ENCODE data around the gene PLXDC2. TPM values are rescaled to one million over a fixed set of nuclear protein-coding genes. Genes with fewer than 3 reads are reported as not detected.

Gene PLXDC2
- polyA plus RNA-seq, 2 of the 4 experiments (the other 2 are of a cell fraction): 0.08 to 0.09 TPM

- no peaks in the 10 kb centered on the region; the same call in 2 of the 3 replicates for H3K9me3 ChIP-seq
- no peak overlapping the region for H3K4me3 ChIP-seq
- ChIA-PET CTCF (interaction anchor here (0.9 kb wide), 1 partner anchor 12 kb away, joined by 3 read pairs; no protein-coding TSS in a partner anchor), POLR2A (no interaction called here)
- WGBS (ENCODE audit: missing lambda C conversion rate): 12% methylated on average over 2 of the region's 2 CpGs
- no peak overlapping the region for H3K27ac ChIP-seq
- no peaks in the 10 kb centered on the region for H3K4me1 ChIP-seq
- DNase-seq (ENCODE audit: low read depth in 1 of 2, low spot score in 1 of 2) (no peak), FAIRE-seq (no peak), ATAC-seq (no peak)
- H3K4me2 ChIP-seq: no peak overlapping the region
- TF ChIP-seq EHF (CRISPR knock-in tag; IDR thresholded peaks at IDR 0.05): no peak
- no peak for TF ChIP-seq SREBF2 (IDR thresholded peaks at IDR 0.05)
- no peak for TF ChIP-seq MAZ (IDR thresholded peaks at IDR 0.05; ENCODE audit: borderline replicate concordance, low read depth, low read length)
- no peak for TF ChIP-seq CHD2 (IDR thresholded peaks at IDR 0.05; ENCODE audit: low read length, partially characterized antibody)
- no peak for TF ChIP-seq CEBPB (IDR thresholded peaks at IDR 0.05)
- no peak for TF ChIP-seq MYC (IDR thresholded peaks at IDR 0.05; ENCODE audit: borderline replicate concordance, low read length)
- no peak for TF ChIP-seq REST (IDR thresholded peaks at IDR 0.05)
- TF ChIP-seq PHF8 (IDR thresholded peaks at IDR 0.05; ENCODE audit: borderline replicate concordance, low read depth): no peak
- no peak for TF ChIP-seq HOXB13 (CRISPR knock-in tag; IDR thresholded peaks at IDR 0.05; ENCODE audit: low read depth)
- TF ChIP-seq BCL3 (IDR thresholded peaks at IDR 0.05): no peak
Observed at GRCh38 chr10:20302033-20302432, 485.8 kb downstream of the PLXDC2 start.

GRCh38 chr10:20303453-20304152 is 487.4 kb downstream of the PLXDC2 start:
- ChIA-PET POLR2A (no interaction called here), CTCF (no interaction called here)
- Histone ChIP-seq H3K4me3 (no peak overlapping the region), H3K27ac (no peak overlapping the region), H3K4me1 (no peaks in the 10 kb centered on the region), H3K4me2 (no peak overlapping the region), H3K9me3 (no peaks in the 10 kb centered on the region)
- no peak for ATAC-seq
- no peak for DNase-seq (ENCODE audit: low read depth in 1 of 2, low spot score in 1 of 2)
- TF ChIP-seq ZNF302 (CRISPR knock-in tag; IDR thresholded peaks at IDR 0.05) (no peak), CEBPB (IDR thresholded peaks at IDR 0.05) (no peak), RNF2 (IDR thresholded peaks at IDR 0.05; ENCODE audit: borderline replicate concordance, low read depth) (no peak), FOSB (CRISPR knock-in tag; IDR thresholded peaks at IDR 0.05) (no peak), POLR2AphosphoS2 (conservative IDR thresholded peaks at IDR 0.05; ENCODE audit: low read length) (no peak), SREBF2 (IDR thresholded peaks at IDR 0.05) (no peak), EP300 (IDR thresholded peaks at IDR 0.05) (no peak), RARB (CRISPR knock-in tag; IDR thresholded peaks at IDR 0.05) (no peak), EHF (CRISPR knock-in tag; IDR thresholded peaks at IDR 0.05) (no peak), ESRRA (IDR thresholded peaks at IDR 0.05; ENCODE audit: borderline replicate concordance, low read length) (no peak), NFE2L2 (conservative IDR thresholded peaks at IDR 0.05; ENCODE audit: low read length) (no peak), GATA3 (IDR thresholded peaks at IDR 0.05; ENCODE audit: borderline replicate concordance) (no peak), CBX2 (IDR thresholded peaks at IDR 0.05; ENCODE audit: borderline replicate concordance, low read depth) (no peak), TFCP2L1 (CRISPR knock-in tag; IDR thresholded peaks at IDR 0.05) (no peak)
- TF ChIP-seq, protein P1, sequence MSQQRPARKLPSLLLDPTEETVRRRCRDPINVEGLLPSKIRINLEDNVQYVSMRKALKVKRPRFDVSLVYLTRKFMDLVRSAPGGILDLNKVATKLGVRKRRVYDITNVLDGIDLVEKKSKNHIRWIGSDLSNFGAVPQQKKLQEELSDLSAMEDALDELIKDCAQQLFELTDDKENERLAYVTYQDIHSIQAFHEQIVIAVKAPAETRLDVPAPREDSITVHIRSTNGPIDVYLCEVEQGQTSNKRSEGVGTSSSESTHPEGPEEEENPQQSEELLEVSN (IDR thresholded peaks at IDR 0.05; ENCODE audit: borderline replicate concordance, low read depth): no peak
- TF ChIP-seq, protein P2, sequence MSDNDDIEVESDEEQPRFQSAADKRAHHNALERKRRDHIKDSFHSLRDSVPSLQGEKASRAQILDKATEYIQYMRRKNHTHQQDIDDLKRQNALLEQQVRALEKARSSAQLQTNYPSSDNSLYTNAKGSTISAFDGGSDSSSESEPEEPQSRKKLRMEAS (IDR thresholded peaks at IDR 0.05): no peak
- 22% methylated on average over 2 of the region's 2 CpGs for WGBS (ENCODE audit: missing lambda C conversion rate)
- no peak for FAIRE-seq

Measured in A549 (cell line).